GM18505 (cell line): ENCODE measurements around the gene CD79A.
A peak's percentile ranks its signal among the peaks of the same experiment; 100 is the strongest.
"Not testable (repeated sequence)": the region's sequence is repeated elsewhere in the genome, so short reads cannot be mapped to it uniquely, and the experiment has no call there.

Source experiments
- ATAC-seq: cut with Tn5 transposase; IDR thresholded peaks from one replicate; pipeline ENCODE4 v1.9.1; 2021; ENCODE audit not compliant: unreplicated experiment
- POLR2A ChIP-seq: IDR thresholded peaks from 4 replicates; pipeline ENCODE4 v1.6.1; 2011; ENCODE audit warnings: borderline replicate concordance; ENCODE audit not compliant: insufficient read depth, insufficient read length; ENCODE audit errors: extremely low read depth

The CD79A gene

DNA sequence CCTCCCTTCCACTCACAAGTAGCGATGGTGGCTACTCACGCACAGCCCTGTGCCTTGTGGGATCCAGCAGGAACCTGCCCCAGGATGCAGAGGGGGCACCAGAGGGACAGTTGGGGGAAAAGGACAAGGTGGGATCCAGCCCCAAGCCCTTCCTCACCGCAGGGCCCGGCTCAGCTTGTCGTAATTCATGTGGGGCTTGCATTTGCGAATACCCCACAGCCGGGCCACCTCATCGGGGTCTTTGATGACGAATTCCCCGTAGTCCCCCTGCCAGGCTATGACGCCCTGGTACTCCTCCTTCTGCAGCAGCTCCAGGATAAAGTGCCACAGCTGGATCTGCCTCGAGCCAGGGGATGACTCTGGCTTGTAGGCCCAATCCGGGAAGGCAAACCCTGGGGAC, 32.6 kb downstream of the CD79A start:
- TF ChIP-seq POLR2A, result no peak
- ATAC-seq, result no peak

DNA sequence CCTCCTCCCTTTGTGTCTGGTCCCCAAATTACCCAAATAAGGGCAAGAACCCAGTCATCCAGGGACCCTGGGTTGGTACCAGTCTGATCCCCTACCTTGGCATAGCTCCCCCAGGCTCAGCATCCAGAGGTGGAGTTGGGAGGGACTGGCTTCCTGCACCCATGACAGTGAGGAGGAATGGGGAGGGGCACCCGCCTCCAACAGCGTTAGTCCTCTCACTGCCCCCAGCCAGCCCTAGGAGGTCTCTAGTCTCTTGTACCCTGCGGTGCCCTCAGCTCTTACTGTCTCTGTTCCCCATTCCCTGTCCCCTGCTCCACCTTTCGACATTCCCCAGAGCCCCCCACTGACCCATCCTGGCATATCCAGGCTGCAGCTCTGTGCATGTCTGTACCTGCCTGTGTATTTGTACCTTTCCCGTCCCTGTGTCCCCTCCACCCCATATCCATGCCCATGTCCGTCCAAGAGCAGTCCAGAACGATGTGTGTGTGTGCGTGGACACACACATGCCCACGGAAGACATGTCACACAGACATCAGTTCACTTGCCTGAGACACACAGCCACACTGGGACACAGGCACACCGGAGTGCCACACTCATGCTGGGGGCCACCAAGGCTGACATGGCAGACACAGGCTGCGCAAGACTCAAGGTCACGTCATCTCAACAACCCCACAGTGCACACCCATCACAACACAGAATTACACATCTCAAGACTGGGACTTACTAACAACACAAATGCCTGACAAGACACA, 33.3 kb downstream of the CD79A start:
- TF ChIP-seq POLR2A, result peak; percentile 40
- ATAC-seq, result no peak

DNA sequence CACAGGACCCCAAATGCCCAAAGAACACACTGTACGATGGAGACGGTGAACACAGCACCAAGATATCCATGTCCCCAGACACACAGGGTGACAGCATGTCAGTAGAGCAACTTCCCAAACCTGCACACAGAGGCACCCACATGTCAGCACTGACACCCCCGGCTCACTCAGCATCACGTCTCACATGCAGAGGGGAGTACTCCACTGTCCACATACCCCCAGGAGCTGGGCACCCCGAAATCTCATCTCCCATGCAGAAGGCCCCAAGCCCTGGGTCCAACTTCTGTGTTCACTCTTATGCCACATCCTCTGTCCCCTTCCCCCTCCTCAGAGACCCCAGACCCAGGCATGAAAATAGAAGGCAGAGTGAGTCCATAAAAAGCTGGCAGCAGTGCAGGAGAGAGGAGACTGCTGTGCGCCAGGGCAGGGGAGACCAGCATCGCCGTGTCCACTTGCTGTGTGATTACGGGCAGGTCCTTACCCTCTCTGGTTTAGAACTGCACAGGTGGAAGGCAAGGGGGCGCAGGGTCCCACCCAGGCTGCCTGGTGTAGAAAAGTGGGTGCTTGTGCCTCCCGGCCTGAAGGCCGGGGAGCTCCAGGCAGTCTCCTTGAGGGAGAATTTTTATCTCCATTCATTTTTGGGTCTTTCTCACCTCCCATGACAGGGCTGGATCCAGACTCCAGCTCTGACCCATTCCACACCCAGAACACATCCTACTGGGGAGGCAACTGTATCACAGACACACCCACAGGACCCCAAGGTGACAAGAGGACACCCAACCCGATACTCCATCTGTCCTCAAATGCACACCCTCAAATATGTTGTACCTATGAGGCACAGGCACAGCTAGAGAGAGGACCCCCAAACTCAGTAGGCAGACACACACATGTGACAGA, 34.2 kb downstream of the CD79A start:
- TF ChIP-seq POLR2A, result peak; percentile 28
- ATAC-seq, result no peak

GRCh38 chr19:41911889-41912731, 35.0 kb downstream of the CD79A start:
- ATAC-seq, result no peak
- TF ChIP-seq POLR2A, result peak; percentile 26

GRCh38 chr19:41912899-41913537, 35.9 kb downstream of the CD79A start:
- TF ChIP-seq POLR2A, result no peak
- no peak for ATAC-seq

DNA sequence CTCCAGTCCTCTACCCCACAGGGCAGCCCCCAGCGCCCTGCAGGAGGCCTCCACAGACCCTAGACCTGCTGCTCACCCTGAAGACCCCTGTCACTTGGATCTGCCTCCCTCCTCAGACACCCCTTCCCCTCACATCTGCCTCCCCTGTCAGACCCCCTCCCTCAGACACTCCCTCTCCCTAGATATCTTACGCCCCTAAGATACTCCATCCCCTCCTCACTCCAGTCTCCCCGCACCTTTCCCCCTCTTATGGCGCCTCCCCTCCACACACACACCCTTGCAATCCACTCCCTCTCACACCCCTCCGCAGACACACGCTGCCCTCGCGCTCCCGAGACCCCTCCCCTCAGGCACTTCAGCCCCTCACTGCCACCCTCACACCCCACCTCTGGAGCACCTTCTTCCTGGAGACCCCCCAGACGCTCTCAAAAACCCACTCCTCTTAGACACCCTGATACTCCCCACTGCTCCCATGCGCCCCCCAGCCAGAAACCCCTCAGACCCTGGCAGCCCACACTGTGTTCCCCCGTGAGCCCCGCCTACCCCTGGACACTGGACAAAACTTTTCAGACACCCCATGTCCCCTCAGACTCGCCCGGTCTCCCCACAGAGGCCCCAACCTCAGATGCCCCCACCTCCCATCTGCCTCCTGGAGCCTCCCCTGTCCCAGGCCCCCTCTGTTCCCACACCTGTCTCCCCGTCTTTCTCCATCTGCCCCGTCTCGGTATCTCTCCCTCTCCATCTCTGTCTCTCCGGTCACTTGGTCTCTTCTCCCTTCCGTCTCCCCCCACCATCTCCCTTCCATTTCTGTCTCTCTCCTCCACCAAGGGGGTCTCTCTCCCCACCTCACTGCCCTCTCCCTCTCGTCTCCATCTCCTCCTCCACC, 36.7 kb downstream of the CD79A start:
- ATAC-seq, result no peak
- no peak for TF ChIP-seq POLR2A

DNA sequence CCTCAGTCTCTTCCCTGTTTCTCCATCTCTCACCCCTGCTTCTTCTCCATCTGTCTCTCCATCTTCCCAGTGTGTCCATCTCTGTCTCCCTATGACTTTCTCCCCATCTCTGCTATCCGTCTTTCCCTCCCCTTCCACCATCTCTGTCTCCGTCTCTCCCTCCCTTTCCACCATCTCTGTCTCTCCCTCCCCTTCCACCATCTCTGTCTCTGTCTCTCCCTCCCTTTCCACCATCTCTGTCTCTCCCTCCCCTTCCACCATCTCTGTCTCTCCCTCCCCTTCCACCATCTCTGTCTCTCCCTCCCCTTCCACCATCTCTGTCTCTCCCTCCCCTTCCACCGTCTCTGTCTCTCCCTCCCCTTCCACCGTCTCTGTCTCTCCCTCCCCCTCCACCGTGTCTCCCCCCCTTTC, 37.4 kb downstream of the CD79A start:
- ATAC-seq, result not testable (repeated sequence)

- no peak for TF ChIP-seq POLR2A
- no peak for ATAC-seq
Observed at GRCh38 chr19:41915021-41915775, 38.1 kb downstream of the CD79A start.

DNA sequence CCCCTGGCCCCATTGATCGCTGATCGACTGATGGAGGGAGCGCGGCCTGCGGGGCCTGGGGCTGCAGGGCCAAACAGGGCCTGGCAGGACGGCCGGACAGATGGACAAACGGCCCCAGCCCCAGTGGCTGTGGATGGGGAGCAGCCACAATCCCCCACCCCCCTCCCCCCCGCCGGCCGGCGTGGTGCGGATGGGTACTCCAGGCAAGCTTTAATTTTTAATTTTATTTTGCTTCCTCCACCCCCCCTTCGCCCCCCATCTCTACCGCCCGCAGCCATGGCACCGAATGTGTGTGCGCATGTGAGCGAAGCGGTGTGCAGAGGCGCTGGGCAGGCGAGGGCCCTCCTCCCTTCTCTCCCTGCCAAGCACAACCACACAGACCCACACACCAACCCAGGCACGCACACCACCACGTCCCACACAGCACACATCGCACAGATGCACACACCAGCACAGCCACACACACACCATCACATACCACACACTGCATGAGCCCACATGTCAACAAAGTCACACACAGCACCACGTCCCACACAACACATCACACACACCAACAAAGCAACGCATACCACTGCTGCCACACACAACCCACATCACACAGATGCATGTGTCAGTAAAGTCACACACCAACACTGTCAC, 38.8 kb downstream of the CD79A start:
- no peak for ATAC-seq
- no peak for TF ChIP-seq POLR2A

DNA sequence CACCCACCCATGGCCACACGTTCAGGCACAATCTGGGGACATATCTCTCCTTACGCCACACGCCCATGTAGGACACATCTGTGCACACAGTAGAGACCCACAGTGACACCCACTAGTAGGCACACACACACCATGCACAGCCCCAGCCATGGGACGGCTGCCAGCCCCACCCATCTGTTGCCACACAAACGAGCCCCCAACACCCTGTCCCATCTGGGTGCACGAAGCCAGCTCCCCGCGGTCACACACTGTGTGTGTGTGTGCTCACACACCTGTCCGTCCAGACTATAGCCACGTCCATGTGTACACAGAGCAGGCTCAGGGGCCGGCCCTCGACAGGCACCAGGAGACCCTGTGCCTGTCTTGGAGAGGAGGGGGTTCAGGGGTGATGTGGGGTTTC, 40.6 kb downstream of the CD79A start:
- ATAC-seq, result no peak
- TF ChIP-seq POLR2A, result no peak

GRCh38 chr19:41918095-41918494, 41.0 kb downstream of the CD79A start:
- ATAC-seq, result no peak
- TF ChIP-seq POLR2A, result no peak
